GM23338 (cell line): Measurements from ENCODE around the gene IL11. TPM values are rescaled to one million over a fixed set of nuclear protein-coding genes. Genes with fewer than 3 reads are reported as not detected.

Experiments
- ATAC-seq: fragments of 200-7000 bp; cut with Tn5 transposase; 3 replicates; pipeline ENCODE4 v1.9.1; 2020
- DNase-seq: peaks from one replicate; pipeline ENCODE4 v3.0.0-alpha.2; 2015; ENCODE audit warnings: low spot score
- H2AFZ ChIP-seq: fragments of 200-600 bp; sonication (generic); 2 replicates; pipeline ENCODE4 v1.8.0; 2016; ENCODE audit warnings: antibody characterized with exemption, mild to moderate bottlenecking, moderate library complexity
- H3F3A ChIP-seq: fragments of 200-600 bp; sonication (generic); replicated peaks from 2 replicates; pipeline ENCODE4 v1.8.0; 2017; ENCODE audit warnings: antibody characterized with exemption, mixed run types, low read depth
- H3K27ac ChIP-seq: fragments of 200-600 bp; sonication (generic); 2 replicates; pipeline ENCODE4 v1.6.1; 2016; ENCODE audit warnings: low read depth
- H3K27me3 ChIP-seq: fragments of 200-600 bp; sonication (generic); 2 replicates; pipeline ENCODE4 v1.8.0; 2016; ENCODE audit warnings: mild to moderate bottlenecking, mixed run types, moderate library complexity; ENCODE audit not compliant: insufficient read depth
- H3K36me3 ChIP-seq: fragments of 200-600 bp; sonication (generic); 2 replicates; pipeline ENCODE4 v1.8.0; 2016; ENCODE audit warnings: mild to moderate bottlenecking; ENCODE audit not compliant: insufficient read depth
- H3K4me1 ChIP-seq: fragments of 200-600 bp; sonication (generic); 2 replicates; pipeline ENCODE4 v1.8.0; 2016; ENCODE audit warnings: mild to moderate bottlenecking, moderate library complexity; ENCODE audit not compliant: insufficient read depth
- H3K4me2 ChIP-seq: fragments of 200-600 bp; sonication (generic); 2 replicates; pipeline ENCODE4 v1.7.1; 2017; ENCODE audit warnings: mixed run types
- H3K4me3 ChIP-seq: fragments of 200-600 bp; sonication (generic); 2 replicates; pipeline ENCODE4 v1.6.1; 2016; ENCODE audit warnings: mixed run types
- H3K79me2 ChIP-seq: fragments of 200-600 bp; sonication (generic); replicated peaks from 2 replicates; pipeline ENCODE4 v1.8.0; 2017; ENCODE audit warnings: mild to moderate bottlenecking; ENCODE audit not compliant: insufficient read depth
- H3K9me2 ChIP-seq: fragments of 200-600 bp; sonication (generic); 2 replicates; pipeline ENCODE4 v1.8.0; 2017; ENCODE audit not compliant: insufficient read depth
- H4K20me1 ChIP-seq: fragments of 200-600 bp; sonication (generic); replicated peaks from 2 replicates; pipeline ENCODE4 v1.8.0; 2017; ENCODE audit warnings: mild to moderate bottlenecking; ENCODE audit not compliant: insufficient read depth
- H3K27ac Mint-ChIP-seq: 2 replicates; pipeline ENCODE4 v1.8.0; 2020; ENCODE audit warnings: inconsistent platforms, mild to moderate bottlenecking, moderate library complexity, mixed read lengths
- H3K27me3 Mint-ChIP-seq: 3 replicates; pipeline ENCODE4 v1.8.0; 2022; ENCODE audit warnings: low read depth, mild to moderate bottlenecking, moderate library complexity, mixed read lengths, inconsistent platforms; ENCODE audit not compliant: insufficient read depth, poor library complexity
- H3K36me3 Mint-ChIP-seq: 3 replicates; pipeline ENCODE4 v1.8.0; 2021; ENCODE audit warnings: low read depth, mild to moderate bottlenecking, inconsistent platforms, moderate library complexity, mixed read lengths
- H3K4me1 Mint-ChIP-seq: 3 replicates; pipeline ENCODE4 v1.8.0; 2020; ENCODE audit warnings: mild to moderate bottlenecking, inconsistent platforms, mixed read lengths
- H3K4me3 Mint-ChIP-seq: 3 replicates; pipeline ENCODE4 v1.8.0; 2021; ENCODE audit warnings: moderate library complexity, mild to moderate bottlenecking, inconsistent platforms, mixed read lengths
- H3K9me3 Mint-ChIP-seq: 3 replicates; pipeline ENCODE4 v1.8.0; 2020; ENCODE audit warnings: moderate library complexity, mild to moderate bottlenecking, inconsistent platforms, mixed read lengths
- CREB1 ChIP-seq: fragments of 250-450 bp; sonication (Bioruptor Pico); IDR thresholded peaks from 2 replicates; pipeline ENCODE4 v1.5.0; 2020; ENCODE audit warnings: low read depth, mild to moderate bottlenecking, moderate library complexity
- CTCF ChIP-seq, 2 experiments: fragments of 200-600 bp in 1 of 2; sonication (generic) in 1 of 2; conservative IDR thresholded peaks; 2 replicates each; pipeline versions ENCODE4 v1.5.1 to v1.6.1; 2016 to 2017; ENCODE audit warnings: antibody characterized with exemption in 2 of 2, low read depth in 2 of 2, mild to moderate bottlenecking in 2 of 2, moderate library complexity in 1 of 2
- ETS1 ChIP-seq: IDR thresholded peaks from 2 replicates; pipeline ENCODE4 v1.6.1; 2016; ENCODE audit warnings: antibody characterized with exemption
- EZH2 ChIP-seq: fragments of 200-600 bp; sonication (generic); IDR thresholded peaks from one replicate; pipeline ENCODE4 v1.8.0; 2017; ENCODE audit warnings: antibody characterized with exemption, mild to moderate bottlenecking, low read depth; ENCODE audit not compliant: unreplicated experiment
- JUNB ChIP-seq: IDR thresholded peaks from one replicate; pipeline ENCODE4 v1.6.1; 2016; ENCODE audit warnings: antibody characterized with exemption; ENCODE audit not compliant: unreplicated experiment
- NANOG ChIP-seq: IDR thresholded peaks from 2 replicates; pipeline ENCODE4 v1.6.1; 2016; ENCODE audit warnings: antibody characterized with exemption, borderline replicate concordance
- REST ChIP-seq: IDR thresholded peaks from one replicate; pipeline ENCODE4 v1.6.1; 2018; ENCODE audit warnings: antibody characterized with exemption; ENCODE audit not compliant: unreplicated experiment
- ZNF114 ChIP-seq: fragments of 250-450 bp; sonication (Bioruptor Pico); IDR thresholded peaks from 2 replicates; pipeline ENCODE4 v1.5.0; 2020; ENCODE audit warnings: mild to moderate bottlenecking, moderate library complexity
- ZNF331 ChIP-seq: fragments of 250-450 bp; sonication (Bioruptor Pico); IDR thresholded peaks from 2 replicates; pipeline ENCODE4 v1.5.0; 2020; ENCODE audit warnings: low read depth, mild to moderate bottlenecking, moderate library complexity
- polyA plus RNA-seq: library from polyadenylated mRNA; unstranded; fragments of >200 nt; fragmentation: Nextera tagmentation; extraction: Ambion mirVana; gene quantifications from 2 replicates; pipeline ENCODE4 v1.2.1, GENCODE V29; 2016
- total RNA-seq: library from RNA; depleted of rRNA; stranded (reverse); fragments of >200 nt; shearing (Covaris generic); gene quantifications from 2 replicates; pipeline ENCODE4 v1.2.3, GENCODE V29; 2014

The IL11 gene
- total and polyA plus RNA-seq, 2 experiments from 2014 or later, result 0.58 to 2.2 TPM

- ATAC-seq (no peak), DNase-seq (no peak)
- no peak overlapping the region for H3K4me3 Mint-ChIP-seq
- Histone ChIP-seq H3K9me2 (no peaks in the 10 kb centered on the region), H3K4me1 (no peaks in the 10 kb centered on the region), H3K4me2 (no peak overlapping the region), H3K36me3 (no peaks in the 10 kb centered on the region), H3K79me2 (no peaks in the 10 kb centered on the region), H4K20me1 (no peaks in the 10 kb centered on the region), H3K4me3 (no peak overlapping the region), H3F3A (peaks cover under 1% of the 10 kb centered on the region; the same call in 1 of the 2 replicates), H2AFZ (no peak overlapping the region), H3K27me3 (peaks cover 24% of the 10 kb centered on the region), H3K27ac (no peak overlapping the region)
- peaks cover 9% of the 10 kb centered on the region; the same call in 2 of the 3 replicates for H3K4me1 Mint-ChIP-seq
- H3K27me3 Mint-ChIP-seq, result peaks cover 32% of the 10 kb centered on the region
- no peaks in the 10 kb centered on the region for H3K36me3 Mint-ChIP-seq
- TF ChIP-seq CTCF (conservative IDR thresholded peaks at IDR 0.05; ENCODE audit: low read depth in 2 of 2) (no peak), EZH2 (no peak), REST (no peak), CREB1 (CRISPR knock-in tag) (no peak), ZNF114 (CRISPR knock-in tag) (no peak)
- no peak overlapping the region for H3K27ac Mint-ChIP-seq
- no peaks in the 10 kb centered on the region for H3K9me3 Mint-ChIP-seq
These were observed 9.4 kb downstream of the IL11 start for GRCh38 chr19:55360902-55361301.

- ATAC-seq, result no peak
- Histone ChIP-seq H3K4me1 (peaks cover 4% of the 10 kb centered on the region; the same call in 1 of the 2 replicates), H3K4me2 (no peak overlapping the region), H3K27me3 (peaks cover 34% of the 10 kb centered on the region), H4K20me1 (no peaks in the 10 kb centered on the region), H3K27ac (no peak overlapping the region), H3F3A (peaks cover 8% of the 10 kb centered on the region), H3K9me2 (no peaks in the 10 kb centered on the region), H2AFZ (no peak overlapping the region), H3K36me3 (no peaks in the 10 kb centered on the region), H3K4me3 (no peak overlapping the region), H3K79me2 (no peaks in the 10 kb centered on the region)
- Mint-ChIP-seq H3K9me3 (no peaks in the 10 kb centered on the region), H3K27ac (no peak overlapping the region), H3K27me3 (peaks cover 41% of the 10 kb centered on the region), H3K4me3 (no peak overlapping the region), H3K36me3 (no peaks in the 10 kb centered on the region), H3K4me1 (peaks cover 7% of the 10 kb centered on the region; the same call in 2 of the 3 replicates)
- no peak for DNase-seq
- TF ChIP-seq NANOG (no peak), EZH2 (no peak), ZNF331 (CRISPR knock-in tag) (no peak), ETS1 (no peak), JUNB (no peak), ZNF114 (CRISPR knock-in tag) (no peak)
These were observed 11.0 kb downstream of the IL11 start for GRCh38 chr19:55358943-55359908.
